GM12878 (cell line): Measurements from ENCODE around the gene PTPRM. TPM values are rescaled to one million over a fixed set of nuclear protein-coding genes. Genes with fewer than 3 reads are reported as not detected.

Experiments
- ATAC-seq: fragments of 200-7000 bp; cut with Tn5 transposase; 3 replicates; pipeline ENCODE4 v1.9.1; 2020; ENCODE audit warnings: mild to moderate bottlenecking, moderate library complexity
- BruUV-seq: library from RNA; stranded (reverse); fragments of 400-500 nt; replicated peaks from 2 replicates; lab custom pipeline; 2021; lab: Mats Ljungman, UMichigan
- CTCF ChIA-PET: fragments of 300-600 bp; sonication (Branson Sonifier 250); formaldehyde crosslinking; extraction: SDS; loops from one replicate; lab custom pipeline; 2021; ENCODE audit warnings: inconsistent platforms; lab: Yijun Ruan, JAX
- POLR2A ChIA-PET: fragments of 350-600 bp; formaldehyde crosslinking; extraction: SDS; loops from one replicate; lab custom pipeline; 2021; ENCODE audit warnings: inconsistent platforms; lab: Charles Lee
- RAD21 ChIA-PET: fragments of 300-600 bp; sonication (Branson Sonifier 250); formaldehyde crosslinking; loops from one replicate; lab custom pipeline; 2023; ENCODE audit warnings: antibody characterized with exemption; ENCODE audit not compliant: unreplicated experiment; lab: Charles Lee
- SMC1A ChIA-PET: fragments of 300-600 bp; sonication (Branson Sonifier 250); formaldehyde crosslinking; loops from one replicate; lab custom pipeline; 2023; ENCODE audit not compliant: unreplicated experiment, uncharacterized antibody; lab: Charles Lee
- DNase-seq: peaks from one replicate; pipeline ENCODE4 v3.0.0-alpha.2; 2011; ENCODE audit warnings: low read depth, low spot score
- FAIRE-seq: peaks from 3 replicates; lab custom pipeline; 2011; peaks lifted over from hg19 to GRCh38; lab: Jason Lieb, UNC
- H2AFZ ChIP-seq: 2 replicates; pipeline ENCODE4 v1.6.0; 2011; ENCODE audit warnings: low read depth, low read length, control low read depth; ENCODE audit not compliant: control insufficient read depth
- H3K27ac ChIP-seq: 2 replicates; pipeline ENCODE4 v1.5.1; 2011; ENCODE audit warnings: control low read depth; ENCODE audit not compliant: control insufficient read depth, insufficient read depth
- H3K27me3 ChIP-seq, 2 experiments: replicated peaks in 1 of 2; 2 replicates each; pipeline versions ENCODE4 v1.6.0 to v1.6.1; 2011; ENCODE audit warnings: low read length in 1 of 2; ENCODE audit not compliant: control insufficient read depth in 2 of 2, insufficient read depth in 2 of 2
- H3K36me3 ChIP-seq, 2 experiments: 2 replicates each; pipeline ENCODE4 v1.5.1; 2011; ENCODE audit warnings: low read length in 1 of 2; ENCODE audit not compliant: control insufficient read depth in 2 of 2, insufficient read depth in 2 of 2
- H3K4me1 ChIP-seq: 2 replicates; pipeline ENCODE4 v1.6.1; 2011; ENCODE audit warnings: mild to moderate bottlenecking, low read length, moderate library complexity, mixed read lengths; ENCODE audit not compliant: control insufficient read depth, insufficient read depth
- H3K4me2 ChIP-seq: 2 replicates; pipeline ENCODE4 v1.6.0; 2011; ENCODE audit warnings: control low read depth; ENCODE audit not compliant: control insufficient read depth, insufficient read depth
- H3K4me3 ChIP-seq: fragments of 200-600 bp; sonication (generic); 2 replicates; pipeline ENCODE4 v1.5.1; 2016
- H3K79me2 ChIP-seq: 2 replicates; pipeline ENCODE4 v1.6.0; 2011; ENCODE audit warnings: low read length; ENCODE audit not compliant: control insufficient read depth, insufficient read depth
- H3K9ac ChIP-seq: 2 replicates; pipeline ENCODE4 v1.8.0; 2011; ENCODE audit warnings: low read length, control low read depth, mixed read lengths; ENCODE audit not compliant: control insufficient read depth, insufficient read depth
- H3K9me3 ChIP-seq: replicated peaks from 3 replicates; pipeline ENCODE4 v1.5.1; 2011; ENCODE audit warnings: mild to moderate bottlenecking, low read length; ENCODE audit not compliant: control insufficient read depth, insufficient read depth
- H4K20me1 ChIP-seq: 2 replicates; pipeline ENCODE4 v1.6.0; 2011; ENCODE audit not compliant: control insufficient read depth, insufficient read depth
- BHLHE40 ChIP-seq, 2 experiments: fragments of 450-650 bp in 1 of 2; IDR thresholded peaks; 2 replicates each; pipeline ENCODE4 v1.6.1; 2011 to 2017; ENCODE audit warnings: low read depth in 2 of 2, borderline replicate concordance in 1 of 2, improper control_type of control experiment in 1 of 2, low read length in 1 of 2, mild to moderate bottlenecking in 1 of 2
- BRCA1 ChIP-seq: IDR thresholded peaks from 2 replicates; pipeline ENCODE4 v1.6.1; 2011; ENCODE audit warnings: low read depth, low read length, improper control_type of control experiment
- CBFB ChIP-seq: IDR thresholded peaks from 2 replicates; pipeline ENCODE4 v1.6.1; 2016; ENCODE audit warnings: antibody characterized with exemption, low read depth
- DPF2 ChIP-seq: fragments of 450-650 bp; IDR thresholded peaks from 2 replicates; pipeline ENCODE4 v1.6.1; 2017; ENCODE audit warnings: mild to moderate bottlenecking
- ETV6 ChIP-seq, 2 experiments: fragments of 450-650 bp in 1 of 2; IDR thresholded peaks in 1 of 2; conservative IDR thresholded peaks in 1 of 2; 2 replicates each; pipeline ENCODE4 v1.6.1; 2014; ENCODE audit warnings: antibody characterized with exemption in 1 of 2, borderline replicate concordance in 1 of 2, low read depth in 1 of 2, mild to moderate bottlenecking in 1 of 2, moderate library complexity in 1 of 2
- GATAD2B ChIP-seq: fragments of 450-650 bp; conservative IDR thresholded peaks from 2 replicates; pipeline ENCODE4 v1.6.1; 2017; ENCODE audit warnings: low read depth, mild to moderate bottlenecking, moderate library complexity
- HCFC1 ChIP-seq: fragments of 150-350 bp; IDR thresholded peaks from 2 replicates; pipeline ENCODE4 v1.6.1; 2014; ENCODE audit warnings: low read length
- MAX ChIP-seq: IDR thresholded peaks from 2 replicates; pipeline ENCODE4 v1.6.1; 2012; ENCODE audit warnings: low read depth, low read length, improper control_type of control experiment
- NBN ChIP-seq: fragments of 450-650 bp; IDR thresholded peaks from 2 replicates; pipeline ENCODE4 v1.6.1; 2016
- NFIC ChIP-seq: IDR thresholded peaks from 2 replicates; pipeline ENCODE4 v1.6.1; 2012; ENCODE audit warnings: low read depth, mild to moderate bottlenecking, inconsistent platforms, low read length, moderate library complexity
- PKNOX1 ChIP-seq: fragments of 450-650 bp; IDR thresholded peaks from 2 replicates; pipeline ENCODE4 v1.6.1; 2016; ENCODE audit warnings: mild to moderate bottlenecking
- POLR2AphosphoS2 ChIP-seq: IDR thresholded peaks from 2 replicates; pipeline ENCODE4 v1.6.1; 2011; ENCODE audit warnings: low read depth, mild to moderate bottlenecking, low read length, improper control_type of control experiment, moderate library complexity
- REST ChIP-seq: IDR thresholded peaks from 2 replicates; pipeline ENCODE4 v1.6.1; 2012; ENCODE audit warnings: mild to moderate bottlenecking, low read depth, low read length
- STAT1 ChIP-seq: fragments of 450-650 bp; conservative IDR thresholded peaks from 2 replicates; pipeline ENCODE4 v1.6.1; 2014; ENCODE audit warnings: antibody characterized with exemption, mild to moderate bottlenecking
- STAT3 ChIP-seq: IDR thresholded peaks from 2 replicates; pipeline ENCODE4 v1.6.1; 2011; ENCODE audit warnings: low read depth, low read length, improper control_type of control experiment
- ZBTB11 ChIP-seq: fragments of 450-650 bp; formaldehyde crosslinking; IDR thresholded peaks from 2 replicates; pipeline ENCODE4 v1.5.0; 2022; ENCODE audit warnings: mild to moderate bottlenecking, missing genetic modification characterization
- WGBS: methylation state at CpG from one replicate; pipeline ENCODE4 v1.1.6; 2016; ENCODE audit warnings: low lambda C conversion rate; ENCODE audit not compliant: insufficient replicate concordance, insufficient coverage; ENCODE audit errors: missing lambda C conversion rate; 5-methylcytosine and 5-hydroxymethylcytosine counted together
- in situ Hi-C: fragments of 300-500 bp; cut with MboI; formaldehyde crosslinking; loops from 9 replicates; pipeline ENCODE4 v1.14.3; 2018; ENCODE audit warnings: mixed read lengths
- intact Hi-C: fragments of 100-400 bp; cut with micrococcal nuclease; formaldehyde crosslinking; loops from one replicate; pipeline ENCODE4 v1.14.2; 2022; ENCODE audit not compliant: unreplicated experiment
- polyA plus RNA-seq, 11 experiments: library from polyadenylated mRNA; depleted of rRNA in 4 of 11; unstranded in 6 of 11; stranded (reverse) in 5 of 11; fragments of >200 nt; fragmentation: Nextera tagmentation in 4 of 11; fragmentation: Illumina TruSeq in 1 of 11; extraction: Ambion mirVana in 4 of 11; extraction: Trizol in 1 of 11; gene quantifications; 1 replicate in 1 of 11; 2 replicates in 10 of 11; pipeline versions ENCODE4 v1.2.1 to v1.2.3, GENCODE V29; 2011 to 2016; ENCODE audit warnings: inconsistent platforms in 2 of 11, missing spikeins in 2 of 11, low read depth in 1 of 11
- total RNA-seq, 4 experiments: library from RNA; depleted of rRNA in 3 of 4; stranded (reverse); fragments of >200 nt in 3 of 4; fragmentation: Illumina TruSeq in 1 of 4; extraction: Trizol in 1 of 4; gene quantifications; 2 replicates each; pipeline versions ENCODE4 v1.2.1 to v1.2.3, GENCODE V29; 2013 to 2021

Gene PTPRM
- total and polyA plus RNA-seq, 10 of the 15 experiments (the other 5 are each of a cell fraction or from before 2014, with no cell fraction given) = 0.07 to 22.6 (median 0.60) TPM

- TF ChIP-seq REST (no peak), NBN (no peak), CBFB (no peak), STAT3 (no peak), PKNOX1 (no peak)
Observed at GRCh38 chr18:8008033-8008432, 440.9 kb downstream of the PTPRM start (continued).

- ChIA-PET SMC1A (no interaction called here), CTCF (interaction anchor here (0.8 to 1.0 kb wide), 2 partner anchors 16 to 378 kb away, joined by 3 to 4 read pairs; no protein-coding TSS in a partner anchor), POLR2A (no interaction called here), RAD21 (no interaction called here)
- WGBS = 0% methylated on average over 1 of the region's 1 CpG
- Histone ChIP-seq H3K4me1 (no peaks in the 10 kb centered on the region), H2AFZ (no peak overlapping the region), H4K20me1 (no peaks in the 10 kb centered on the region), H3K9ac (no peak overlapping the region), H3K9me3 (no peaks in the 10 kb centered on the region), H3K4me3 (no peak overlapping the region), H3K4me2 (no peak overlapping the region), H3K27ac (no peak overlapping the region), H3K36me3 (no peaks in the 10 kb centered on the region), H3K79me2 (no peaks in the 10 kb centered on the region), H3K27me3 (no peaks in the 10 kb centered on the region)
- ATAC-seq (no peak), FAIRE-seq (no peak), DNase-seq (no peak)
- intact Hi-C loops (no loop called here), in situ Hi-C loops (no loop called here)
- no TSS peak for BruUV-seq
- TF ChIP-seq ETV6 (conservative IDR thresholded peaks at IDR 0.05 in 1 of 2, IDR thresholded peaks at IDR 0.05 in 1 of 2; ENCODE audit: borderline replicate concordance in 1 of 2, low read depth in 1 of 2) = no peak
- TF ChIP-seq STAT1 = no peak
- TF ChIP-seq HCFC1 = no peak
- no peak for TF ChIP-seq GATAD2B
- no peak for TF ChIP-seq POLR2AphosphoS2
- TF ChIP-seq BHLHE40 (IDR thresholded peaks at IDR 0.05; ENCODE audit: borderline replicate concordance in 1 of 2, low read depth in 2 of 2, low read length in 1 of 2) = no peak
- no peak for TF ChIP-seq NFIC
- no peak for TF ChIP-seq DPF2
- no peak for TF ChIP-seq ZBTB11 (CRISPR knock-in tag)
- TF ChIP-seq MAX = no peak
- TF ChIP-seq BRCA1 = no peak
Observed at GRCh38 chr18:8011361-8011760, 444.2 kb downstream of the PTPRM start.
